Measurements from ENCODE around the gene IFITM10.

The IFITM10 gene

GRCh38 chr11:1751999-1752906, 1.9 kb upstream of the IFITM10 start:
- no peak for DNase-seq (ENCODE audit: low read depth)
- no peak overlapping the region for H3K4me3 ChIP-seq (ENCODE audit: low read depth, low read length)
- no peak for TF ChIP-seq CTCF (IDR thresholded peaks at IDR 0.05; ENCODE audit: low read depth, low read length, missing control alignments)
- in situ Hi-C loops (cut with HindIII; ENCODE audit: low sequenced_read_pairs) = no loop called here

- DNase-seq (ENCODE audit: low read depth) = no peak
- in situ Hi-C loops (cut with HindIII; ENCODE audit: low sequenced_read_pairs) = no loop called here
Observed at GRCh38 chr11:1751531-1751921, 1.1 kb upstream of the IFITM10 start.

GRCh38 chr11:1750840-1751530, 590 bp upstream of the IFITM10 start:
- DNase-seq (ENCODE audit: low read depth) = no peak
- TF ChIP-seq CTCF (IDR thresholded peaks at IDR 0.05; ENCODE audit: low read depth, low read length, missing control alignments) = no peak
- in situ Hi-C loops (cut with HindIII; ENCODE audit: low sequenced_read_pairs) = no loop called here
- no peak overlapping the region for H3K4me3 ChIP-seq (ENCODE audit: low read depth, low read length)

More at GRCh38 chr11:1751531-1751921, 1.1 kb upstream of the IFITM10 start:
- TF ChIP-seq CTCF (IDR thresholded peaks at IDR 0.05; ENCODE audit: low read depth, low read length, missing control alignments) = no peak
- no peak overlapping the region for H3K4me3 ChIP-seq (ENCODE audit: low read depth, low read length)

- DNase-seq (ENCODE audit: low read depth) = peak; percentile 31
Observed at GRCh38 chr11:1749395-1750351, 722 bp downstream of the IFITM10 start.

GRCh38 chr11:1748636-1749394, 1.6 kb downstream of the IFITM10 start:
- H3K4me3 ChIP-seq (ENCODE audit: low read depth, low read length) = peak overlapping the region; percentile 54
- in situ Hi-C loops (cut with HindIII; ENCODE audit: low sequenced_read_pairs) = no loop called here
- no peak for TF ChIP-seq CTCF (IDR thresholded peaks at IDR 0.05; ENCODE audit: low read depth, low read length, missing control alignments)
- no peak for DNase-seq (ENCODE audit: low read depth)

More at GRCh38 chr11:1749395-1750351, 722 bp downstream of the IFITM10 start:
- TF ChIP-seq CTCF (IDR thresholded peaks at IDR 0.05; ENCODE audit: low read depth, low read length, missing control alignments) = no peak
- H3K4me3 ChIP-seq (ENCODE audit: low read depth, low read length) = peak overlapping the region; percentile 54
- in situ Hi-C loops (cut with HindIII; ENCODE audit: low sequenced_read_pairs) = no loop called here

Measured in astrocyte of the cerebellum (primary cell).